SU-DHL-6 (cell line): ENCODE measurements around the gene DCUN1D2.
"Not testable (repeated sequence)": the region's sequence is repeated elsewhere in the genome, so short reads cannot be mapped to it uniquely, and the experiment has no call there.

Source experiments
- H2AFZ ChIP-seq: fragments of 200-600 bp; sonication (generic); 2 replicates; pipeline ENCODE4 v1.6.1; 2014; ENCODE audit warnings: low read depth, mild to moderate bottlenecking, moderate library complexity, mixed read lengths, antibody characterized with exemption, low read length; ENCODE audit not compliant: severe bottlenecking
- H3F3A ChIP-seq: fragments of 200-600 bp; shearing (Covaris generic); 2 replicates; pipeline ENCODE4 v1.6.0; 2016; ENCODE audit warnings: antibody characterized with exemption, mild to moderate bottlenecking; ENCODE audit not compliant: insufficient read depth
- H3K27ac ChIP-seq: fragments of 200-600 bp; sonication (generic); 2 replicates; pipeline ENCODE4 v1.5.1; 2016; ENCODE audit warnings: low read depth, mild to moderate bottlenecking, low read length, moderate library complexity, mixed read lengths
- H3K27me3 ChIP-seq: fragments of 200-600 bp; sonication (generic), shearing (Covaris generic); 2 replicates; pipeline ENCODE4 v1.6.0; 2014; ENCODE audit warnings: mild to moderate bottlenecking, low read length
- H3K36me3 ChIP-seq: fragments of 200-600 bp; sonication (generic); 2 replicates; pipeline ENCODE4 v1.6.1; 2014; ENCODE audit warnings: mild to moderate bottlenecking, low read length, mixed read lengths
- H3K4me2 ChIP-seq: fragments of 300-600, 200-600 bp; shearing (Covaris generic), sonication (generic); 2 replicates; pipeline ENCODE4 v1.6.0; 2014; ENCODE audit warnings: low read length, low read depth, mild to moderate bottlenecking; ENCODE audit not compliant: poor library complexity, severe bottlenecking
- H3K4me3 ChIP-seq: fragments of 200-600 bp; sonication (generic); 2 replicates; pipeline ENCODE4 v1.5.1; 2014; ENCODE audit warnings: antibody characterized with exemption, low read length, mild to moderate bottlenecking, mixed read lengths; ENCODE audit not compliant: insufficient read depth, poor library complexity, severe bottlenecking
- H3K79me2 ChIP-seq: fragments of 200-600 bp; sonication (generic); 2 replicates; pipeline ENCODE4 v1.6.1; 2014; ENCODE audit warnings: mild to moderate bottlenecking, low read length, moderate library complexity; ENCODE audit not compliant: insufficient read depth
- H3K9ac ChIP-seq: fragments of 200-600 bp; sonication (generic); 2 replicates; pipeline ENCODE4 v1.7.0; 2014; ENCODE audit warnings: mild to moderate bottlenecking, low read length
- H3K9me2 ChIP-seq: fragments of 200-600 bp; sonication (generic); replicated peaks from 2 replicates; pipeline ENCODE4 v1.6.1; 2014; ENCODE audit warnings: low read length; ENCODE audit not compliant: insufficient read depth
- H3K9me3 ChIP-seq: fragments of 200-600 bp; sonication (generic); 2 replicates; pipeline ENCODE4 v1.6.1; 2014; ENCODE audit warnings: low read length, mixed read lengths; ENCODE audit not compliant: insufficient read depth
- H4K20me1 ChIP-seq: fragments of 200-600 bp; sonication (generic); 2 replicates; pipeline ENCODE4 v1.6.1; 2014; ENCODE audit warnings: low read depth, mild to moderate bottlenecking, antibody characterized with exemption, low read length, moderate library complexity, mixed read lengths
- EZH2phosphoT487 ChIP-seq: fragments of 200-600 bp; sonication (generic), shearing (Covaris generic); conservative IDR thresholded peaks from 2 replicates; pipeline ENCODE4 v1.6.1; 2018; ENCODE audit warnings: mild to moderate bottlenecking, antibody characterized with exemption, low read length, moderate library complexity, mixed read lengths
- TF ChIP-seq, protein P1 (sequence below): fragments of 200-600 bp; sonication (generic); IDR thresholded peaks from one replicate; pipeline ENCODE4 v1.5.1; 2017; ENCODE audit warnings: antibody characterized with exemption, mild to moderate bottlenecking, low read length, moderate library complexity; ENCODE audit not compliant: insufficient read depth, poor library complexity, severe bottlenecking

DCUN1D2 gene

DNA sequence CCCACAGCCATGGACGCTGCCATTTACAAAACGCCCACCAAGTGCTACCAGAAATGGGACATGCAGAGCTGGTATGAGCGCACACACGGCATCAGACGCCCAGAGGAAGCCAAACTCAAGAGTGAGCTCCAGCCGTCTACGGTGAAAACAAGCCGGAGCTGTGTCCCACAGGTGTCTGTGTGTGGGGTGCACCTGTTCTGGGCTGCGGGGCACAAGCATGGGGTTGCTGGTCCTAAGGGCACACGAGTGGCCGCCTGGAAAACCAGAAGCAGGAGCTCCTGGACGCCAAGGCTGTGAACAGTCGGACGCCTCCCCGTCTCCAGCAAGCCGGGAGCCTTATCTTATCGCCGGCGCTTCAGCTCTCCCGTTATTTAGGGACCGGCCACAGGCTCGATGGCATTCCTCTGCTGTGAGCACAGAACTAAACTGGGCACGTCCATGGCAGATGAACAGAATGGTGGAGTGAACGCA lies 38.5 kb downstream of the DCUN1D2 start:
- no peak overlapping the region for H3K9ac ChIP-seq
- no peak for TF ChIP-seq EZH2phosphoT487
- TF ChIP-seq, protein P1, sequence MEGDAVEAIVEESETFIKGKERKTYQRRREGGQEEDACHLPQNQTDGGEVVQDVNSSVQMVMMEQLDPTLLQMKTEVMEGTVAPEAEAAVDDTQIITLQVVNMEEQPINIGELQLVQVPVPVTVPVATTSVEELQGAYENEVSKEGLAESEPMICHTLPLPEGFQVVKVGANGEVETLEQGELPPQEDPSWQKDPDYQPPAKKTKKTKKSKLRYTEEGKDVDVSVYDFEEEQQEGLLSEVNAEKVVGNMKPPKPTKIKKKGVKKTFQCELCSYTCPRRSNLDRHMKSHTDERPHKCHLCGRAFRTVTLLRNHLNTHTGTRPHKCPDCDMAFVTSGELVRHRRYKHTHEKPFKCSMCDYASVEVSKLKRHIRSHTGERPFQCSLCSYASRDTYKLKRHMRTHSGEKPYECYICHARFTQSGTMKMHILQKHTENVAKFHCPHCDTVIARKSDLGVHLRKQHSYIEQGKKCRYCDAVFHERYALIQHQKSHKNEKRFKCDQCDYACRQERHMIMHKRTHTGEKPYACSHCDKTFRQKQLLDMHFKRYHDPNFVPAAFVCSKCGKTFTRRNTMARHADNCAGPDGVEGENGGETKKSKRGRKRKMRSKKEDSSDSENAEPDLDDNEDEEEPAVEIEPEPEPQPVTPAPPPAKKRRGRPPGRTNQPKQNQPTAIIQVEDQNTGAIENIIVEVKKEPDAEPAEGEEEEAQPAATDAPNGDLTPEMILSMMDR = no peak
- peaks cover 19% of the 10 kb centered on the region for H3F3A ChIP-seq
- H3K9me3 ChIP-seq = no peaks in the 10 kb centered on the region
- no peak overlapping the region for H2AFZ ChIP-seq
- H3K4me3 ChIP-seq = no peak overlapping the region
- H3K27ac ChIP-seq = no peak overlapping the region
- no peak overlapping the region for H3K4me2 ChIP-seq
- H4K20me1 ChIP-seq = no peaks in the 10 kb centered on the region
- 0 out of 2 replicates have a peak, but pooled peaks cover 3% of the 10 kb centered on the region for H3K36me3 ChIP-seq
- H3K9me2 ChIP-seq = no peaks in the 10 kb centered on the region
- peaks cover 8% of the 10 kb centered on the region; the same call in 1 of the 2 replicates for H3K79me2 ChIP-seq
- H3K27me3 ChIP-seq = no peaks in the 10 kb centered on the region

DNA sequence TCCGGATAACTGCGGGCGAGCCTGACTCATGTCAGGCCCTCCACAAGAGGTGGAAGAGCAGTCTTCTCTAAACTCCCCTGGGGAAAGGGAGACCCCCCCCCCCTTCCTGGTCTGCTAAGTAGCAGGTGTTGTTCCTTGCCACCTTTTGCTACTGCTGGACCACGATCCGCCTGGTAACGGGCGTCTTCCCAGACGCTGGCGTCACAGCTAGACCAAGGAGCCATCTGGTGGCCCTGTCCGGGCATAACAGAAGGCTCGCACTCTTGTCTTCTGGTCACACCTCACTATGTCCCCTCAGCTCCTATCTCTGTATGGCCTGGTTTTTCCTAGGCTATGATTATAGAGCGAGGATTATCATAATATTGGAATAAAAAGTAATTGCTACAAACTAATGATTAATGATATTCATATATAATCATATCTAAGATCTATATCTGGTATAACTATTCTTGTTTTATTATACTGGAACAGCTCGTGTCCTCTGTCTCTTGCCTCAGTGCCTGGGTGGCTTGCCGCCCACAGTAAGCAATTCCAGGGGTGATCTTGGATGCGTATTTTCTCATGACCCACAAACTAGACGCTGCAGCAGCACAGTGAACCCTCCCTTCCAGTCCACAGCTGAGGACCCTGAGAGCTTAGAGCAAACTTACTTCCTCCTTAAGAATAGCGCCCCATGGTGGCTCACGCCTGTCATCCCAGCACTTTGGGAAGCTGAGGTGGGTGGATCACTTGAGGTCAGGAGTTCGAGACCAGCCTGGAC lies 39.5 kb downstream of the DCUN1D2 start:
- not testable (repeated sequence) for H3K9me2 ChIP-seq, H2AFZ ChIP-seq, H3K9me3 ChIP-seq, H3K79me2 ChIP-seq, H3K27me3 ChIP-seq, H3K4me3 ChIP-seq, H4K20me1 ChIP-seq, H3K36me3 ChIP-seq
- TF ChIP-seq, protein P1 = peak; percentile 20
- Histone ChIP-seq H3K9ac (peak overlapping the region; percentile 76; the same call in 1 of the 2 replicates), H3K4me2 (peak overlapping the region; percentile 86), H3K27ac (peak overlapping the region; percentile 89), H3F3A (peaks cover 19% of the 10 kb centered on the region)

- H3K79me2 ChIP-seq, H3K9me2 ChIP-seq, H4K20me1 ChIP-seq, H2AFZ ChIP-seq, H3K9me3 ChIP-seq, H3K27me3 ChIP-seq, H3K36me3 ChIP-seq: not testable (repeated sequence)
- Histone ChIP-seq H3F3A (peaks cover 19% of the 10 kb centered on the region), H3K4me3 (peak overlapping the region; percentile 52), H3K27ac (peak overlapping the region; percentile 89), H3K9ac (peak overlapping the region; percentile 76), H3K4me2 (peak overlapping the region; percentile 86)
Measured at GRCh38 chr13:113450348-113450744, 40.2 kb downstream of the DCUN1D2 start.

DNA sequence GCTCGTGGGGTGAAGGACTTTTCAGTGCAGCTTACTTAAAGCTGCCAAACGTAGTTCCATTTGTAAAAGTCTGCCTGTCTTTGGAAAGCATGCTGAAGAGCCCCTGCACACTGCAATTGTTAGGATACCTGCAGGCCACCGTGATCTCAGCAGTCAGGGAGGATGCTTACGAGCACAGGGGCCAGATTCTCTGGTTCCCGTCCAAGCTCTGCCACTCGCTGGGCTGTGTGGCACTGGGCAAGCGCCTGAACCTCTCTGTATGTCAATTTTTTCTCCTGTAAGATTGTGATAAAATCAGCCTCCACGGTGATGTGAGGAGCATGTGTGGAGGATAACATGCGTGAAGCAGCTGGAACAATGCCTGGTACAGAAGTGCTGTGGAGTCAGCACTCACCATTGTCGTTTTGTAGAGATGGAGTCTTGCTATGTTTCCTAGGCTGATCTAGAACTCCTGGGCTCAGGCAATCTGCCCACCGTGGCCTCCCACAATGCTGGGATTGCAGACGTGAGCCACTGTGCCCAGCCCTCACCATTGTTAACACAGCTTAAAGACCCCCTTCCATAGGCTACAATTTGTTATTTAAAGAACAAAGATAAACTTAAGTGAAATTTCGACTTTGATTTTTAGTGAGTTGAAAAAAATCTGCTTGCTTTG lies 40.7 kb downstream of the DCUN1D2 start:
- Histone ChIP-seq H3F3A (peaks cover 19% of the 10 kb centered on the region), H2AFZ (no peak overlapping the region), H3K79me2 (peaks cover 8% of the 10 kb centered on the region; the same call in 1 of the 2 replicates), H3K4me3 (peak overlapping the region; percentile 52), H4K20me1 (no peaks in the 10 kb centered on the region), H3K9ac (peak overlapping the region; percentile 76), H3K36me3 (0 out of 2 replicates have a peak, but pooled peaks cover 3% of the 10 kb centered on the region), H3K9me2 (no peaks in the 10 kb centered on the region), H3K9me3 (no peaks in the 10 kb centered on the region), H3K4me2 (peak overlapping the region; percentile 86), H3K27me3 (no peaks in the 10 kb centered on the region), H3K27ac (peak overlapping the region; percentile 89)
- no peak for TF ChIP-seq EZH2phosphoT487
- TF ChIP-seq, protein P1 = no peak
